Measurements from ENCODE around the gene SMAD5.

- TF ChIP-seq CTCF (IDR thresholded peaks at IDR 0.05) = no peak
- no peak for TF ChIP-seq EZH2 (IDR thresholded peaks at IDR 0.05)
Measured at GRCh38 chr5:136188859-136189258, 56.2 kb downstream of the SMAD5 start.

Data from neural progenitor cell (in vitro differentiated cells).